GM12878 (cell line): ENCODE results near the gene MTHFD1L. TPM values are rescaled to one million over a fixed set of nuclear protein-coding genes. Genes with fewer than 3 reads are reported as not detected.

Source experiments
- ATAC-seq: fragments of 200-7000 bp; cut with Tn5 transposase; 3 replicates; pipeline ENCODE4 v1.9.1; 2020; ENCODE audit warnings: mild to moderate bottlenecking, moderate library complexity
- BruUV-seq: library from RNA; stranded (reverse); fragments of 400-500 nt; replicated peaks from 2 replicates; lab custom pipeline; 2021; lab: Mats Ljungman, UMichigan
- CTCF ChIA-PET: fragments of 300-600 bp; sonication (Branson Sonifier 250); formaldehyde crosslinking; extraction: SDS; loops from one replicate; lab custom pipeline; 2021; ENCODE audit warnings: inconsistent platforms; lab: Yijun Ruan, JAX
- POLR2A ChIA-PET: fragments of 350-600 bp; formaldehyde crosslinking; extraction: SDS; loops from one replicate; lab custom pipeline; 2021; ENCODE audit warnings: inconsistent platforms; lab: Charles Lee
- RAD21 ChIA-PET: fragments of 300-600 bp; sonication (Branson Sonifier 250); formaldehyde crosslinking; loops from one replicate; lab custom pipeline; 2023; ENCODE audit warnings: antibody characterized with exemption; ENCODE audit not compliant: unreplicated experiment; lab: Charles Lee
- SMC1A ChIA-PET: fragments of 300-600 bp; sonication (Branson Sonifier 250); formaldehyde crosslinking; loops from one replicate; lab custom pipeline; 2023; ENCODE audit not compliant: unreplicated experiment, uncharacterized antibody; lab: Charles Lee
- DNase-seq: peaks from one replicate; pipeline ENCODE4 v3.0.0-alpha.2; 2011; ENCODE audit warnings: low read depth, low spot score
- FAIRE-seq: peaks from 3 replicates; lab custom pipeline; 2011; peaks lifted over from hg19 to GRCh38; lab: Jason Lieb, UNC
- H2AFZ ChIP-seq: 2 replicates; pipeline ENCODE4 v1.6.0; 2011; ENCODE audit warnings: low read depth, low read length, control low read depth; ENCODE audit not compliant: control insufficient read depth
- H3K27ac ChIP-seq: 2 replicates; pipeline ENCODE4 v1.5.1; 2011; ENCODE audit warnings: control low read depth; ENCODE audit not compliant: control insufficient read depth, insufficient read depth
- H3K27me3 ChIP-seq, 2 experiments: replicated peaks in 1 of 2; 2 replicates each; pipeline versions ENCODE4 v1.6.0 to v1.6.1; 2011; ENCODE audit warnings: low read length in 1 of 2; ENCODE audit not compliant: control insufficient read depth in 2 of 2, insufficient read depth in 2 of 2
- H3K36me3 ChIP-seq, 2 experiments: 2 replicates each; pipeline ENCODE4 v1.5.1; 2011; ENCODE audit warnings: low read length in 1 of 2; ENCODE audit not compliant: control insufficient read depth in 2 of 2, insufficient read depth in 2 of 2
- H3K4me1 ChIP-seq: 2 replicates; pipeline ENCODE4 v1.6.1; 2011; ENCODE audit warnings: mild to moderate bottlenecking, low read length, moderate library complexity, mixed read lengths; ENCODE audit not compliant: control insufficient read depth, insufficient read depth
- H3K4me2 ChIP-seq: 2 replicates; pipeline ENCODE4 v1.6.0; 2011; ENCODE audit warnings: control low read depth; ENCODE audit not compliant: control insufficient read depth, insufficient read depth
- H3K4me3 ChIP-seq: fragments of 200-600 bp; sonication (generic); 2 replicates; pipeline ENCODE4 v1.5.1; 2016
- H3K79me2 ChIP-seq: 2 replicates; pipeline ENCODE4 v1.6.0; 2011; ENCODE audit warnings: low read length; ENCODE audit not compliant: control insufficient read depth, insufficient read depth
- H3K9ac ChIP-seq: 2 replicates; pipeline ENCODE4 v1.8.0; 2011; ENCODE audit warnings: low read length, control low read depth, mixed read lengths; ENCODE audit not compliant: control insufficient read depth, insufficient read depth
- H3K9me3 ChIP-seq: replicated peaks from 3 replicates; pipeline ENCODE4 v1.5.1; 2011; ENCODE audit warnings: mild to moderate bottlenecking, low read length; ENCODE audit not compliant: control insufficient read depth, insufficient read depth
- H4K20me1 ChIP-seq: 2 replicates; pipeline ENCODE4 v1.6.0; 2011; ENCODE audit not compliant: control insufficient read depth, insufficient read depth
- BCL11A ChIP-seq: IDR thresholded peaks from 2 replicates; pipeline ENCODE4 v1.6.1; 2011; ENCODE audit warnings: low read depth, low read length
- CBX3 ChIP-seq: fragments of 200-600 bp; sonication (generic); IDR thresholded peaks from 2 replicates; pipeline ENCODE4 v1.6.1; 2016; ENCODE audit warnings: low read depth, borderline replicate concordance
- CHD1 ChIP-seq: IDR thresholded peaks from 2 replicates; pipeline ENCODE4 v1.6.1; 2012; ENCODE audit warnings: low read depth, low read length, improper control_type of control experiment
- CUX1 ChIP-seq: IDR thresholded peaks from 2 replicates; pipeline ENCODE4 v1.6.1; 2012; ENCODE audit warnings: improper control_type of control experiment, low read depth, low read length; ENCODE audit not compliant: insufficient replicate concordance
- DPF2 ChIP-seq: fragments of 450-650 bp; IDR thresholded peaks from 2 replicates; pipeline ENCODE4 v1.6.1; 2017; ENCODE audit warnings: mild to moderate bottlenecking
- FOXK2 ChIP-seq: fragments of 450-650 bp; IDR thresholded peaks from 2 replicates; pipeline ENCODE4 v1.6.1; 2017; ENCODE audit warnings: mild to moderate bottlenecking, moderate library complexity
- LARP7 ChIP-seq: fragments of 450-650 bp; IDR thresholded peaks from 2 replicates; pipeline ENCODE4 v1.6.1; 2017; ENCODE audit warnings: mild to moderate bottlenecking
- MEF2A ChIP-seq: IDR thresholded peaks from 2 replicates; pipeline ENCODE4 v1.6.1; 2011; ENCODE audit warnings: low read depth, mild to moderate bottlenecking, low read length, moderate library complexity; ENCODE audit not compliant: insufficient read depth
- PML ChIP-seq: IDR thresholded peaks from 2 replicates; pipeline ENCODE4 v1.6.1; 2012; ENCODE audit warnings: low read length, inconsistent platforms
- POLR2A ChIP-seq: IDR thresholded peaks from 2 replicates; pipeline ENCODE4 v1.6.1; 2011; ENCODE audit warnings: low read depth, mild to moderate bottlenecking, low read length
- RFX5 ChIP-seq: IDR thresholded peaks from 2 replicates; pipeline ENCODE4 v1.6.1; 2011; ENCODE audit warnings: low read depth, low read length, improper control_type of control experiment
- SIN3A ChIP-seq: IDR thresholded peaks from 2 replicates; pipeline ENCODE4 v1.6.1; 2012; ENCODE audit warnings: low read depth, low read length, improper control_type of control experiment
- SMARCA5 ChIP-seq: fragments of 450-650 bp; IDR thresholded peaks from 2 replicates; pipeline ENCODE4 v1.6.1; 2017; ENCODE audit warnings: mild to moderate bottlenecking
- SP1 ChIP-seq: IDR thresholded peaks from one replicate; pipeline ENCODE4 v1.6.1; 2011; ENCODE audit warnings: low read depth, low read length
- TARDBP ChIP-seq: IDR thresholded peaks from 2 replicates; pipeline ENCODE4 v1.6.1; 2016; ENCODE audit warnings: borderline replicate concordance
- USF2 ChIP-seq: IDR thresholded peaks from 2 replicates; pipeline ENCODE4 v1.6.1; 2011; ENCODE audit warnings: low read depth, low read length, improper control_type of control experiment, borderline replicate concordance
- ZNF274 ChIP-seq: IDR thresholded peaks from one replicate; pipeline ENCODE4 v1.8.0; 2011; ENCODE audit not compliant: insufficient read length, insufficient read depth
- ZZZ3 ChIP-seq: IDR thresholded peaks from 2 replicates; pipeline ENCODE4 v1.6.1; 2011; ENCODE audit warnings: low read depth; ENCODE audit not compliant: control insufficient read depth, insufficient read length
- WGBS: methylation state at CpG from one replicate; pipeline ENCODE4 v1.1.6; 2016; ENCODE audit warnings: low lambda C conversion rate; ENCODE audit not compliant: insufficient replicate concordance, insufficient coverage; ENCODE audit errors: missing lambda C conversion rate; 5-methylcytosine and 5-hydroxymethylcytosine counted together
- in situ Hi-C: fragments of 300-500 bp; cut with MboI; formaldehyde crosslinking; loops from 9 replicates; pipeline ENCODE4 v1.14.3; 2018; ENCODE audit warnings: mixed read lengths
- intact Hi-C: fragments of 100-400 bp; cut with micrococcal nuclease; formaldehyde crosslinking; loops from one replicate; pipeline ENCODE4 v1.14.2; 2022; ENCODE audit not compliant: unreplicated experiment
- polyA plus RNA-seq, 11 experiments: library from polyadenylated mRNA; depleted of rRNA in 4 of 11; unstranded in 6 of 11; stranded (reverse) in 5 of 11; fragments of >200 nt; fragmentation: Nextera tagmentation in 4 of 11; fragmentation: Illumina TruSeq in 1 of 11; extraction: Ambion mirVana in 4 of 11; extraction: Trizol in 1 of 11; gene quantifications; 1 replicate in 1 of 11; 2 replicates in 10 of 11; pipeline versions ENCODE4 v1.2.1 to v1.2.3, GENCODE V29; 2011 to 2016; ENCODE audit warnings: inconsistent platforms in 2 of 11, missing spikeins in 2 of 11, low read depth in 1 of 11
- total RNA-seq, 4 experiments: library from RNA; depleted of rRNA in 3 of 4; stranded (reverse); fragments of >200 nt in 3 of 4; fragmentation: Illumina TruSeq in 1 of 4; extraction: Trizol in 1 of 4; gene quantifications; 2 replicates each; pipeline versions ENCODE4 v1.2.1 to v1.2.3, GENCODE V29; 2013 to 2021
- TF ChIP-seq, protein P1 (sequence below): fragments of 450-650 bp; formaldehyde crosslinking; IDR thresholded peaks from 2 replicates; pipeline ENCODE4 v1.5.0; 2022; ENCODE audit warnings: mild to moderate bottlenecking, missing genetic modification characterization

The MTHFD1L gene
- total and polyA plus RNA-seq, 10 of the 15 experiments (the other 5 are each of a cell fraction or from before 2014, with no cell fraction given): 11.7 to 75.5 (median 28.8) TPM

GRCh38 chr6:150999576-150999975, 134.1 kb downstream of the MTHFD1L start:
- ATAC-seq: no peak
- Histone ChIP-seq H3K4me3 (no peak overlapping the region), H3K27me3 (no peaks in the 10 kb centered on the region), H3K9ac (no peak overlapping the region), H3K9me3 (no peaks in the 10 kb centered on the region), H3K79me2 (no peaks in the 10 kb centered on the region), H3K27ac (no peak overlapping the region), H3K4me2 (no peak overlapping the region), H3K36me3 (peaks cover 2% of the 10 kb centered on the region in 2 experiments; a peak in 2 of 4 replicates), H3K4me1 (peaks cover 14% of the 10 kb centered on the region), H2AFZ (no peak overlapping the region), H4K20me1 (no peaks in the 10 kb centered on the region)
- ChIA-PET POLR2A (no interaction called here), CTCF (interaction anchor here (0.8 kb wide), 1 partner anchor 15 kb away, joined by 4 read pairs; no protein-coding TSS in a partner anchor), SMC1A (interaction anchor here (1.4 to 1.7 kb wide), 2 partner anchors 108 to 325 kb away, joined by 3 to 6 read pairs; no protein-coding TSS in a partner anchor), RAD21 (no interaction called here)
- DNase-seq: no peak
- 98% methylated on average over 6 of the region's 6 CpGs for WGBS
- no TSS peak for BruUV-seq
- TF ChIP-seq POLR2A (no peak), LARP7 (no peak), FOXK2 (no peak), ZZZ3 (no peak), ZNF274 (no peak), RFX5 (no peak), TARDBP (no peak), DPF2 (no peak), USF2 (no peak), MEF2A (no peak), PML (no peak), CBX3 (no peak), SMARCA5 (no peak), SP1 (no peak), CUX1 (no peak), BCL11A (no peak), CHD1 (no peak), SIN3A (no peak)
- TF ChIP-seq, protein P1, sequence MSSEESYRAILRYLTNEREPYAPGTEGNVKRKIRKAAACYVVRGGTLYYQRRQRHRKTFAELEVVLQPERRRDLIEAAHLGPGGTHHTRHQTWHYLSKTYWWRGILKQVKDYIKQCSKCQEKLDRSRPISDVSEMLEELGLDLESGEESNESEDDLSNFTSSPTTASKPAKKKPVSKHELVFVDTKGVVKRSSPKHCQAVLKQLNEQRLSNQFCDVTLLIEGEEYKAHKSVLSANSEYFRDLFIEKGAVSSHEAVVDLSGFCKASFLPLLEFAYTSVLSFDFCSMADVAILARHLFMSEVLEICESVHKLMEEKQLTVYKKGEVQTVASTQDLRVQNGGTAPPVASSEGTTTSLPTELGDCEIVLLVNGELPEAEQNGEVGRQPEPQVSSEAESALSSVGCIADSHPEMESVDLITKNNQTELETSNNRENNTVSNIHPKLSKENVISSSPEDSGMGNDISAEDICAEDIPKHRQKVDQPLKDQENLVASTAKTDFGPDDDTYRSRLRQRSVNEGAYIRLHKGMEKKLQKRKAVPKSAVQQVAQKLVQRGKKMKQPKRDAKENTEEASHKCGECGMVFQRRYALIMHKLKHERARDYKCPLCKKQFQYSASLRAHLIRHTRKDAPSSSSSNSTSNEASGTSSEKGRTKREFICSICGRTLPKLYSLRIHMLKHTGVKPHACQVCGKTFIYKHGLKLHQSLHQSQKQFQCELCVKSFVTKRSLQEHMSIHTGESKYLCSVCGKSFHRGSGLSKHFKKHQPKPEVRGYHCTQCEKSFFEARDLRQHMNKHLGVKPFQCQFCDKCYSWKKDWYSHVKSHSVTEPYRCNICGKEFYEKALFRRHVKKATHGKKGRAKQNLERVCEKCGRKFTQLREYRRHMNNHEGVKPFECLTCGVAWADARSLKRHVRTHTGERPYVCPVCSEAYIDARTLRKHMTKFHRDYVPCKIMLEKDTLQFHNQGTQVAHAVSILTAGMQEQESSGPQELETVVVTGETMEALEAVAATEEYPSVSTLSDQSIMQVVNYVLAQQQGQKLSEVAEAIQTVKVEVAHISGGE: no peak
- in situ Hi-C loops (no loop called here), intact Hi-C loops (no loop called here)
- no peak for FAIRE-seq
